GM12873 (cell line): ENCODE results near the gene ADD2.

Source experiments
- TF ChIP-seq, protein P1 (sequence below): IDR thresholded peaks from 2 replicates; pipeline ENCODE4 v1.5.1; 2012; ENCODE audit warnings: low read depth, mild to moderate bottlenecking, moderate library complexity, low read length, control low read depth; ENCODE audit not compliant: insufficient read depth; ENCODE audit errors: missing control alignments

The ADD2 gene

DNA sequence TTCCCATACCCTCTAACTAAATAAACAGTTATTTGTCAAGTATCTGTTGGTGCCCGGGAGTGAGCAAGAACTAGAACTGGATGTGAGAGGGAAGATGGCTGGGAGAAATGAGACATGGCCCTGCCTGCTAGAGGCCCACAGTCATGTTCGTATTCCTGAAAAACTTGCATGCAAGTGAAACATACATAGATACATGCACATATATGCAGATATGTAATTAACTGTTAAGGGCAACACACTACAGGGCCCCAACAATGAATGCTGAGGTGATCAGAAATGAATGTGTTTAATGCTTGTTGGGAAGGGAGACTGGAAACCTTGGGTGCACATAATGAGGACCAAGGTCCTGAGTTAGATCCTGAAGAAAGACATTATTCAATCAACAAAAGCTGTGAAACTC, 49.8 kb downstream of the ADD2 start:
- TF ChIP-seq, protein P1, sequence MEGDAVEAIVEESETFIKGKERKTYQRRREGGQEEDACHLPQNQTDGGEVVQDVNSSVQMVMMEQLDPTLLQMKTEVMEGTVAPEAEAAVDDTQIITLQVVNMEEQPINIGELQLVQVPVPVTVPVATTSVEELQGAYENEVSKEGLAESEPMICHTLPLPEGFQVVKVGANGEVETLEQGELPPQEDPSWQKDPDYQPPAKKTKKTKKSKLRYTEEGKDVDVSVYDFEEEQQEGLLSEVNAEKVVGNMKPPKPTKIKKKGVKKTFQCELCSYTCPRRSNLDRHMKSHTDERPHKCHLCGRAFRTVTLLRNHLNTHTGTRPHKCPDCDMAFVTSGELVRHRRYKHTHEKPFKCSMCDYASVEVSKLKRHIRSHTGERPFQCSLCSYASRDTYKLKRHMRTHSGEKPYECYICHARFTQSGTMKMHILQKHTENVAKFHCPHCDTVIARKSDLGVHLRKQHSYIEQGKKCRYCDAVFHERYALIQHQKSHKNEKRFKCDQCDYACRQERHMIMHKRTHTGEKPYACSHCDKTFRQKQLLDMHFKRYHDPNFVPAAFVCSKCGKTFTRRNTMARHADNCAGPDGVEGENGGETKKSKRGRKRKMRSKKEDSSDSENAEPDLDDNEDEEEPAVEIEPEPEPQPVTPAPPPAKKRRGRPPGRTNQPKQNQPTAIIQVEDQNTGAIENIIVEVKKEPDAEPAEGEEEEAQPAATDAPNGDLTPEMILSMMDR: no peak

DNA sequence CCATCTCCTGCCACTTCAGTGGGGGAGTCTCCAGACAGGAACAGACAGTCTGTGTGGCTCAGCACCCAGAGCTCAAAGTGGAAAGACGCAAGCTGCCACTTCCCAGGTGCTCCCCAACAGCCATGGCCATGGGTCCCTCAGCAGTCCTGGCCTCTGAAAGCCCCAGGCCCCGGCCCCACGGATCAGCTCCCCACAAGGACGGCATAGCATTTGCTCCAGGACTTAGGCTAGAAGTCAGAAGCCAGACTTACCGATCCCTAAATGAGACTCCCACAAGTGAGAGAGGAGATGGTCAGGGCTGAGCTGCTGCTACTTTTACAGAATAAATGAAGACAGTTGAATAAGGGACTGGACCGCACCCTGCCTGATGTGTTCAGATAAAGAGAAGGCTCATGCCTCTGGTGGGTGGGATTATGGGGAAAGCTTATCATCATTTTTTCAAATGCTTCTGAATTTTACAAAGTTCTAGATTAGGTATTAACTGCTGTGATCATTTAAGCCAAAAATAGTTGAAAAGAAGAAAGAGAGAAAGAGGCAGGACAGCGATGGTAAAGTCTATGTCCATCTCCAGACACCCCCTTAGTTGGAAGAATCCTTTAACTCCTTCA, 50.5 kb downstream of the ADD2 start:
- TF ChIP-seq, protein P1: no peak

DNA sequence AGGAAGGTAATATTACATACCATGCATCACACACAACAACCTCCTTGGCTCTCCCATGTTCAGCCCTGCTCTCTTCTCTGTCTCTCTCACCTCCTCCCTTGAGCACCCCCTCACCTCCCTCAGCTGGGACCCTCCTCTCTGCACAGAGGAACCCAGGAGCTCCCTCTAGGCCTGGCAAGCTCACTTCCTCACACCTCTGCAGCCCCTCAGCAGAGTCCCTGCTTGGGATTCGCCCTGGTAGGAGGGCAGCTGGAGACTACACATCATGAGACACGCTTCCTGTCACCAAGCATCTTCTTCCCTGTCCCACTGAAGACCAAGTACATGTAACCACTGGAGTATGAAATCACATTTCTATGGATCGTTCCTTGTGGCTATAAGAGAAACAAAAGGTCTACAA, 51.0 kb downstream of the ADD2 start:
- TF ChIP-seq, protein P1: no peak

DNA sequence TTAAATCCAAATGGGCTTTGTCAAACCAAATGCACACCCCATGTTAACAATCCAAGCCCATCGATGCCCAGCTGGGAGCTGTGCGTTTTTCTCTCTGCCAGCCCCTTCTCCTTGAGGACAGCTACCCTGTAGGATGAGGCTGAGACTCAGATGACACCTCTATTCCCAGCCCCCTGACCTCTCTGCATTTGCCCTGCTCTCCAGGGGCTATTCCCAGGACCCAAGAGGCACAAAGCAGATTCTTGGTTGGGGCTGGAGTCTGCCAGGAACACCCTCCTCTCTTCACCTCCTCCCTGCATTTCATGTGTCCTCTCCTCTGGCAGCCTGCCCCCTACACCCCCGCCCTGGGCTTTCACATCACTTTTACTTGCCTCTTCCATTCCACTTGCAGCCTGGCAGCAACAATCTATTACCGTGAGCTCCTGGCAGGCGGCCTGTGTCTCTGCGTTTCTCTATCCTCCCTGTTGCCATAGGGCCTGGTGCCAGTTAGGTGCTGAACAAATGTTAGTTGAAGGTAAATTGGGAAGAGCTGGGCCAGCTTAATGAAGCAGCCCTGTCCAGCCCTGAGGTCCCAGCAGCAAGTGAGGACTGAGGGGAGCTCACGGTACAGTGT, 51.8 kb downstream of the ADD2 start:
- TF ChIP-seq, protein P1: no peak

DNA sequence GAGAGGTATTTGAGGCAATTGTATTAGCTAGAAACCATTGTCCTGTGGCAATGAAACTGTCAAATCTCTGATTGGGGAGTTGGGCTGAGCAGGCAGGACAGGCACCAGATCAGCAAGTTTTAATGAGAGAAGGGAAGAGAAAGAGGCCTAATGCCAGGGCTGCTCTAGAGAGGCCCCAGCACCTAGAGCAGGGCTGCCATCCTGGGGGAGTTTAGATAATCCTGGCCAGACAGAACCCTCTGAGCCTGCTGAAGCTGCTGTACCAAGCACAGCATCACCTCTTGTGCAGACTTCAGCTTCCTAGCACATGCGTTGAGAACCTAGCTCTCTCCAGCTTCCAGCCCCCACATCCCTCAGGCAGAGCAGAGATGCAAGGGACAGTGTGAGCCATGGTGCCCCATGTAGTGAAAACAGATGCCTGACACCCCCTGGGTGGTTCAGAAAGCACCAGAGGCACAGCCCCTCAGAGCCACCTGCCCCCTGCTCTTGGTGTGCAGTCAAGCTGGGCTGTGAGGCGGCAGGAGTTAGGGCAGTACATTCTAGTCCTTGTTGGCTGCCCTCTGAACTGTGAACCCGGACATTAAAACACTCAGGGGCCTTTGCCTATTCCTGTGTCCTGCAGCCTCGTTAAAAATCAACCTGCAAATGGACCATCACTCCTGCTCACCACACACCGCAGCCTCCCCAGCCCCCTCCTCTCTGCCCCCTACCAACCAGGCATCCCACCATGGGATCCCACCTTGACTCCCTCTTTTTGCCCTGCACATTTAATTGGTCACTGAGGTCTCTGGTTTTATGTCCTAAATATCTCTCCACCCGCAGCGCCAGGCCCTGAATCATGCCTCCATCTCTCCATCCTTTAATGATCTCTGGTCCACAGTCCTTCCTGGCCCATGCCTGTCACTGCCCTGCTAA, 52.7 kb downstream of the ADD2 start:
- TF ChIP-seq, protein P1: no peak

DNA sequence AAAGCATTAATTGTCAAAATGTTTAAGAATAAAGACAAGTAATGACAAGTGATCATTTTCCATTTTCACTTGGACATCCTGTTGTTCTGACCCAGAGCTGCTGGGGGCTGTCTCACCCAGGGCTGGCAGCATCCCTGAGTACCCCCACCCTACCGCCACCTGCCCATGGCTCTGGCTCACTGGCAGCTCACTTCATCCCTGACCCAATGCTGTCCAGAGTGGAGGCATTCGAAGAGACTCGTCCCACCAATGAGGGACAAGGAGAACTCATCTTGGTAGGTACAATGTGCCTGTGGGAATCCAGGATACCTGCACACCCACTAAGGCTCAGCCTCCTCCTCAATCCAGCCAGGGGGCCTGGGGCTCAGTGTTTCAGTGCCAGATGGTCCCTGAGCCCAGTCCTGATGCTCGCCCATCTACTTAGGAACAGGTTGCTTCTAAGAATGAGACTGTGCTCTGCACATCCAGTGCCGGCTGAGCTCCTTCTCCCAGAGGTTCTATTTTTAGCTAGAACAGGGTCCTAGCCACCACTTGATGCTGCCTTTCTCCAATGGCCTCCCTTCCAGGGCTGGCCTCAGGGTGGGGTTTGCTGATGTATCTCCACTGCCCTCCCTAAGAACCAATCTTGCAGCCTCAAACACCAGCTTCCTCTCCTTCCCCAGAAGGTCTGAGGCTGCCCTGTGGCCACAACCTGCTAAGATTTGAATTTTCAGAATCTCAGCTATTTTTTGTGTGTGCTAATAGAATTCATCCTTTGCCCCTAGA, 53.7 kb downstream of the ADD2 start:
- TF ChIP-seq, protein P1: no peak

DNA sequence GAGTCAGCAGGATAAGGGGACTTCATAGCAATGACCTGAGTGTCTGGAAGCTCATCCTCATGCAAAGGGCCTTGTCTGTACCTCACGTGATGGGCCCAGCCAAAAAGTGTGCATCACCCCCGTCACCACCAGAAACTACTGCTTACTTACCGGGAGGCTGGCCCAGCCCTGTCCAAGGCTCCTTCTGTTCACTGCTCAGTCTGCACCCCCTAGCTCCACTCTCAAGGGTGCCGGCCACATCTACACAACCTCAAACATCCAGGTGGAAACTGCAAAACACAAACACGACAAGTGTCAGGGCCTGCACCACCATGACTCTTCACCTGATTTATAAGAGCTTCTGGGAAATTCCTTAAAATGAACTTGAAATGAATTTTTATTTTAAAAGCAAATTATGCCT, 55.1 kb downstream of the ADD2 start:
- TF ChIP-seq, protein P1: no peak
